ENCODE data around the gene PYCR2. TPM values are rescaled to one million over a fixed set of nuclear protein-coding genes. Genes with fewer than 3 reads are reported as not detected.

Gene PYCR2
- total and polyA plus RNA-seq, 4 experiments from 2014 or later, result 73.6 to 116 (median 94.3) TPM

DNA sequence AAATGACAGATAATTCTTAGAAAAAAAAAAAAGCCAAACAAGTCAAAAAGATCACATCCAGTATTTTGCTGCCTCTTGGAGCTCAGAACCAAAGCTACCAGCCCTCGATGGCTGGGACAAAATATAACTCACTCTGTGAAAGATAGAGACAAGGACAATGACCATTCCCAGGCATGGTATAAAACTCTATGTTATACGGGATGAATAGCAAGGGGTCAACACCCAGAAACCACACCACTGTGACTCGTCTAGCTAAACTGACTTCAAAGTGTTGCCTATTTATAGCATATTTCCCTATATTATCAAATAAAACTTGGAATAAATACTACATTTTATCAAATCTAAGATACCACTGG lies 52.0 kb downstream of the PYCR2 start:
- Histone ChIP-seq H3K27ac (ENCODE audit: low read depth, low read length) (no peak overlapping the region), H3K4me3 (ENCODE audit: low read length in 2 of 2) (no peak overlapping the region), H3K4me1 (ENCODE audit: insufficient read depth, low read length) (peaks cover 65% of the 10 kb centered on the region), H3K36me3 (ENCODE audit: insufficient read depth, low read length) (peaks cover 69% of the 10 kb centered on the region), H3K27me3 (ENCODE audit: insufficient read depth, low read length) (no peaks in the 10 kb centered on the region), H3K9me3 (ENCODE audit: control insufficient read depth in 1 of 2, low read length in 2 of 2) (no peaks in the 10 kb centered on the region)
- POLR2A ChIA-PET (ENCODE audit: partially characterized antibody), result interaction anchor here (0.6 to 17.9 kb wide), 6 partner anchors 10 to 308 kb away, joined by 3 to 730 read pairs (median 11); partner anchors contain the start of genes PYCR2, SRP9 and TMEM63A
- Mint-ChIP-seq H3K27me3 (no peaks in the 10 kb centered on the region), H3K4me3 (peak overlapping the region in 7 of 8 donors; percentile 5 to 72 (median 48)), H3K27ac (peak overlapping the region; percentile 2 to 85 (median 65)), H3K4me1 (peaks cover 39 to 83% (median 62%) of the 10 kb centered on the region in 4 donors), H3K9me3 (no peaks in the 10 kb centered on the region), H3K36me3 (peaks cover 44 to 85% of the 10 kb centered on the region in 2 donors)
- intact Hi-C loops (cut with micrococcal nuclease), result no loop called here
- no peak for DNase-seq
- CTCF ChIA-PET (ENCODE audit: partially characterized antibody), result interaction anchor here (1.2 to 3.3 kb wide), 3 partner anchors 10 to 39 kb away, joined by 3 to 22 read pairs (median 13); partner anchors contain the start of gene TMEM63A

DNA sequence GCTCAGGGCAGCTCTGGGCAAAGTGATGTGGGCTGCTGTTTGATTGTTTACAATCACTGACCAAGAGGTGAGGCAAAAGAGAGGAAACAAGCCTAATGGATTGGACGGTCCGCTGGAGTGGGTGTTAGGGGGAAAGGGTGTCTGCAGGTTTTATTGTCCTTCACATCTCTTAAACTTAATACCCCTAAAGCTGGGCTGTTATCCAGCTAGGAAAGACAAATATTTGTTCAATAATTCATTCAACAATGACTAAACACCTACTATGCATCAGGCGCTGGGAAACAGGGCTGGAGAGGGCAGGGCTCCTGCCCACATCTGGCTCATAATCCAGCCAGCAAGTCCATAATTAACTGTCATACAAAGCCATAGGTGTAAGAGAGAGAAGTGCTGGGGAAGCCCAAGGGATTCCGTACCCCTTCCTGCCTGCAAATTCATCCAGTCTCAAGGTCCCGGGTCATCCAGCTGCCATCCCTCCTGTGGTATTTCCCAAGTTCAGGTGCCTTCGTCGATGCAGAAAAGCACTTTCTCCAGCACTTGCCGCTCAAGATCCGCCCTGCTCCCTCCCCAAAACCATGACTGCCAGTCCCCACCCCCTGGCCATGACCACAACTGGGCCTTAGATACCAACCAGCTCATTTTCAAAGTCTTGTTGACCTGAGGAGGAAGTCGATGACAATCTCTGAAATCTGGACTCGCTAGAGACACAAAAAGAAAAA lies 52.5 kb downstream of the PYCR2 start:
- Mint-ChIP-seq H3K27ac (peak overlapping the region; percentile 2 to 85 (median 65)), H3K4me1 (peaks cover 41 to 83% (median 63%) of the 10 kb centered on the region in 4 donors), H3K36me3 (peaks cover 47 to 87% of the 10 kb centered on the region in 2 donors), H3K27me3 (no peaks in the 10 kb centered on the region), H3K9me3 (no peaks in the 10 kb centered on the region), H3K4me3 (peak overlapping the region; percentile 5 to 72 (median 51))
- CTCF ChIA-PET (ENCODE audit: partially characterized antibody), result interaction anchor here (1.2 to 3.3 kb wide), 3 partner anchors 10 to 39 kb away, joined by 3 to 22 read pairs (median 13); partner anchors contain the start of gene TMEM63A
- no peak overlapping the region for H3K4me3 ChIP-seq (ENCODE audit: low read length in 2 of 2)
- intact Hi-C loops (cut with micrococcal nuclease), result no loop called here
- H3K36me3 ChIP-seq (ENCODE audit: insufficient read depth, low read length), result peaks cover 71% of the 10 kb centered on the region
- H3K9me3 ChIP-seq (ENCODE audit: control insufficient read depth in 1 of 2, low read length in 2 of 2), result no peaks in the 10 kb centered on the region
- POLR2A ChIA-PET (ENCODE audit: partially characterized antibody), result interaction anchor here (1.0 to 17.9 kb wide), 8 partner anchors 10 to 444 kb away, joined by 3 to 730 read pairs (median 8); partner anchors contain the start of genes LBR, PYCR2, SRP9 and TMEM63A
- no peak for DNase-seq
- no peaks in the 10 kb centered on the region for H3K27me3 ChIP-seq (ENCODE audit: insufficient read depth, low read length)
- H3K4me1 ChIP-seq (ENCODE audit: insufficient read depth, low read length), result peaks cover 65% of the 10 kb centered on the region
- H3K27ac ChIP-seq (ENCODE audit: low read depth, low read length), result no peak overlapping the region

DNA sequence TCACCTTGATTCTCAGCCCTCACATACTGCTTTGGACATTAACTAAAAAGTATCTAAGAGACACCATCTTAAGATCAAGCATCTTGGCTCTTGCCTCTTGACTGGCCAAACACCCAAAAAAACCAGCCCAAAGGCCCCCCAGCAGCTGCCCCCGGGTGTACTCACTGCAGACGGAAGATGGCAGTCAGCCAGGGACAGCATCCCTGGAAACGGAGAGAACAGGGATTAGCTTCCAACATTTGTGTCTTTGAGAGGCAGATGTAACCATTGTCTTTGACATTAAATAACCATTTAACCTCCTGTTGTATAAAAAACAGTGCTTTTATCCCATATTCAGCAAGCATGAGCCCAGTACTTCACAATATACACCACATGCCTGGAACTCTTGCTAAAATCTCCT lies 53.1 kb downstream of the PYCR2 start:
- no peak overlapping the region for H3K4me3 ChIP-seq (ENCODE audit: low read length in 2 of 2)
- H3K4me1 ChIP-seq (ENCODE audit: insufficient read depth, low read length), result peaks cover 65% of the 10 kb centered on the region
- H3K9me3 ChIP-seq (ENCODE audit: control insufficient read depth in 1 of 2, low read length in 2 of 2), result no peaks in the 10 kb centered on the region
- Mint-ChIP-seq H3K9me3 (no peaks in the 10 kb centered on the region), H3K27me3 (no peaks in the 10 kb centered on the region), H3K4me1 (peaks cover 41 to 83% (median 64%) of the 10 kb centered on the region in 4 donors), H3K4me3 (peak overlapping the region in 1 of 8 donors; percentile 7), H3K27ac (peak overlapping the region; percentile 17 to 84 (median 52)), H3K36me3 (peaks cover 53 to 87% of the 10 kb centered on the region in 2 donors)
- intact Hi-C loops (cut with micrococcal nuclease), result no loop called here
- ChIA-PET POLR2A (ENCODE audit: partially characterized antibody) (interaction anchor here (1.0 to 17.9 kb wide), 8 partner anchors 10 to 443 kb away, joined by 3 to 730 read pairs (median 8); partner anchors contain the start of genes LBR, PYCR2, SRP9 and TMEM63A), CTCF (ENCODE audit: partially characterized antibody) (interaction anchor here (1.2 to 3.3 kb wide), 3 partner anchors 11 to 40 kb away, joined by 3 to 22 read pairs (median 13); partner anchors contain the start of gene TMEM63A)
- H3K27me3 ChIP-seq (ENCODE audit: insufficient read depth, low read length), result no peaks in the 10 kb centered on the region
- H3K27ac ChIP-seq (ENCODE audit: low read depth, low read length), result no peak overlapping the region
- peaks cover 77% of the 10 kb centered on the region for H3K36me3 ChIP-seq (ENCODE audit: insufficient read depth, low read length)
- no peak for DNase-seq

Small RNA genes lying within 50 kb of the gene (microRNA-seq; reads per million reads assigned to microRNA genes)
- gene MIR6741 (ENCODE audit: borderline microRNAs expressed, borderline number of aligned reads, borderline replicate concordance), result not detected

Other genes with a start within 250 kb of the PYCR2 start
- 100 to 1,000 TPM; 141 to 151 TPM for gene SRP9, start 146.4 kb downstream of the PYCR2 start, total RNA-seq
- gene SRP9, start 146.4 kb downstream of the PYCR2 start, polyA plus RNA-seq, result 100 to 1,000 TPM; 290 to 500 TPM
- gene EPHX1, start 114.1 kb downstream of the PYCR2 start, total RNA-seq, result 1 to 10 TPM; 2.1 to 3.0 TPM
- gene EPHX1, start 114.1 kb downstream of the PYCR2 start, polyA plus RNA-seq, result under 1 TPM; 0.34 to 0.56 TPM
- gene TMEM63A, start 41.9 kb downstream of the PYCR2 start, total RNA-seq, result 100 to 1,000 TPM; 476 to 507 TPM
- 10 to 100 TPM; 46.2 to 79.5 TPM for gene TMEM63A, start 41.9 kb downstream of the PYCR2 start, polyA plus RNA-seq
- gene LEFTY1, start 35.1 kb downstream of the PYCR2 start, total RNA-seq, result under 1 TPM; 0.55 to 0.75 TPM
- gene LEFTY1, start 35.1 kb downstream of the PYCR2 start, polyA plus RNA-seq, result not detected
- not detected for gene LEFTY2, start 17.0 kb upstream of the PYCR2 start, total RNA-seq
- gene LEFTY2, start 17.0 kb upstream of the PYCR2 start, polyA plus RNA-seq, result not detected
- gene SDE2, start 75.1 kb upstream of the PYCR2 start, total RNA-seq, result 10 to 100 TPM; 21.1 to 21.2 TPM
- 10 to 100 TPM; 10.0 to 18.9 TPM for gene SDE2, start 75.1 kb upstream of the PYCR2 start, polyA plus RNA-seq
- 100 to 1,000 TPM; 391 to 397 TPM for gene H3-3A, start 138.5 kb upstream of the PYCR2 start, total RNA-seq
- gene H3-3A, start 138.5 kb upstream of the PYCR2 start, polyA plus RNA-seq, result 100 to 1,000 TPM; 639 to 695 TPM

Measured in CD4-positive, alpha-beta memory T cell (primary cell).